NCI-H69 (cell line): ENCODE measurements around the gene RBFOX2.

Experiments used
- DNase-seq: peaks from one replicate; lab custom pipeline; 2025; lab: John Stamatoyannopoulos, UW

RBFOX2 gene

GRCh38 chr22:35697142-35697541, 331.5 kb downstream of the RBFOX2 start:
- DNase-seq, result no peak

DNA sequence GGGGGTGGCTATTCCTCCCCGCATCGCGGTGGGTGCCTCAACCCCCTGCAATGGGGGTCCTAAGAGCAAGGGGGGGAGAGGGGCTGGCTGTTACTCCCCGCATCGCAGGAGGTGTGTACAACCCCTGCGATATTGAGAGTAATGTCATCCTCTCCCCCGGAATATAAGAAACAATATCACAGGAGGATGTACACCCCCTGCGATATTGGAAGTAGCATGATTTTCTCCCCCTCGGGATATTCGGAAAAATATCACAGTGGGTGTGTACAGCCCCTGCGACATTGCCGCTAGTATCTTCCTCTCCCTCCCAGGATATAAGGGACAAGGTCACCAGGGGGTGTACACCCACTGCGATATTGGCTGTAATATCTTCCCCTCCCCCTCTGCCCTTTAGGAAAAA, 333.4 kb downstream of the RBFOX2 start:
- DNase-seq, result no peak

- peak; percentile 29 for DNase-seq
Observed at GRCh38 chr22:35690001-35690400, 338.6 kb downstream of the RBFOX2 start.

GRCh38 chr22:35688913-35689675, 339.5 kb downstream of the RBFOX2 start:
- no peak for DNase-seq
